ENCODE measurements around the gene TEC.

TEC gene

DNA sequence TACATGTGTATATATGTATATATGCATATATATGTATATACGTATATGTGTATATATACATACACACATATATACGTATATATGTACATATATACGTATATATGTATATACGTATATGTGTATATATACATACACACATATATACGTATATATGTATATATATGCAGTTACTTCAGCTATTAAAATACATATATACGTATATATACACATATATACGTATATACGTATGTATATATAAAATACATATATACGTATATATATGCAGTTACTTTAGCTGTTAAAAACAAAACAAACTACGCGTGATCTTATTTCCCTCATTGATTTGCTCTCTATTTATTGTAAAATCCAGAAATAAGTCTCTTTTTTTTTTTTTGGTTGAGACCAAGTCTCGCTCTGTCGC is 149.5 kb downstream of the TEC start:
- no peak for DNase-seq (ENCODE audit: low read depth)

DNA sequence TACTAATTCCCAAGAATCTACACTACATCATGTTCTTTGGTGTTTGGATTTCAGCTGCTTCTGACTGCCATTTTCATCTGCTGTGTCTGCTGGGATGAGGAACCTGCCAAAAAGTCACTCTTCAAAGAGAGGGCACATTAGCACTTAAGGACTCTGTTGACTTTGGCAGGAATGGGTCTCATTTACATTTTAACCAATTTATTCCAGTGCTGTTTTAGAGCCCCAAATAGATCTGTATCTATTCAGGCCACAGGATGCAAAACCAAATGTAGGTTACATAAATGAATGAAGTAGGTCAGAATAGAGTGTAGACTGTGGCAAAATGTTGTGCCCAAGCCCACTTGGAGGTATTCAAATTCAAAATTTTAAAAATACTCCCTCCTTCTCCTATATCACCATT is 150.0 kb downstream of the TEC start:
- DNase-seq (ENCODE audit: low read depth) = no peak

DNA sequence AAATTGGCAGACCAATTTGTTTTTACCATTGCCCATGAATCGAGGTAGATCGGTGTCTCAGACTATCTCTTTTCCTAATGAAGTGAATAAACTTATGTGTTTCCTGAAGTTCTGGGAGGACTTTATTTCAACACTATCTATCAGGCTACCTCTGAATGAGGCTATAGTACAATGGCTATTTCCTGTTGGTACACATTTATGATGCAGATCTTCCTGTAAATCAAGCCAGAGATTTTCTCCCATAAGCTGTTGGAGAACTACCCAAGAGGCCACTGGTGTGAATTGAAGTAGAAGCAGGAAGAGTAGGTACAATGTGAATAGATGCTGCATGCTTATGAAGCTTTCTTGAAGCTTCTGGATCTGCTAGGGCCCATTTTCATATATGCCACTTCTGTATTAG is 151.6 kb downstream of the TEC start:
- no peak for DNase-seq (ENCODE audit: low read depth)

DNA sequence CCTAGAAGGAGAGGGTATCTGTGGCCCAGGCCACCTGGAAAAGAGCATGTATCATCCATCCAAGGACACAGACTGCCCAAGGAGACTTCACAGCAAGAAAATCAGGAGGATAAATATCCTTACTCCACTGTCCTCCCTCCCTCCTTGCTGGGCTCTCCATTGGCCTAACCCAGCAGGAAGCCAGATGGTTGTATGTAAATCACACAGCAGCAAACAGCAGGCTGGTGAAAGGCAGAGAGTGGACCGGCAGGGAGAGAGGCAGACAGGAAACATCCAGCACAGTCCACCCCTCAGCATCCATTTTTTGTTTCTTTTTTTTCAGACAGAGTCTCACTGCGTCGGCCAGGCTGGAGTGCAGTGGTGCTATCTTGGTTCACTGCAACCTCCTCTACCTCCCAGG is 153.1 kb downstream of the TEC start:
- no peak for DNase-seq (ENCODE audit: low read depth)

- no peak for DNase-seq (ENCODE audit: low read depth)
Observed at GRCh38 chr4:48114412-48114811, 155.2 kb downstream of the TEC start.

- DNase-seq (ENCODE audit: low read depth) = no peak
Observed at GRCh38 chr4:48112017-48112667, 157.5 kb downstream of the TEC start.

- DNase-seq (ENCODE audit: low read depth) = no peak
Observed at GRCh38 chr4:48110452-48110978, 159.1 kb downstream of the TEC start.

- no peak for DNase-seq (ENCODE audit: low read depth)
Observed at GRCh38 chr4:48109413-48110263, 160.0 kb downstream of the TEC start.

DNA sequence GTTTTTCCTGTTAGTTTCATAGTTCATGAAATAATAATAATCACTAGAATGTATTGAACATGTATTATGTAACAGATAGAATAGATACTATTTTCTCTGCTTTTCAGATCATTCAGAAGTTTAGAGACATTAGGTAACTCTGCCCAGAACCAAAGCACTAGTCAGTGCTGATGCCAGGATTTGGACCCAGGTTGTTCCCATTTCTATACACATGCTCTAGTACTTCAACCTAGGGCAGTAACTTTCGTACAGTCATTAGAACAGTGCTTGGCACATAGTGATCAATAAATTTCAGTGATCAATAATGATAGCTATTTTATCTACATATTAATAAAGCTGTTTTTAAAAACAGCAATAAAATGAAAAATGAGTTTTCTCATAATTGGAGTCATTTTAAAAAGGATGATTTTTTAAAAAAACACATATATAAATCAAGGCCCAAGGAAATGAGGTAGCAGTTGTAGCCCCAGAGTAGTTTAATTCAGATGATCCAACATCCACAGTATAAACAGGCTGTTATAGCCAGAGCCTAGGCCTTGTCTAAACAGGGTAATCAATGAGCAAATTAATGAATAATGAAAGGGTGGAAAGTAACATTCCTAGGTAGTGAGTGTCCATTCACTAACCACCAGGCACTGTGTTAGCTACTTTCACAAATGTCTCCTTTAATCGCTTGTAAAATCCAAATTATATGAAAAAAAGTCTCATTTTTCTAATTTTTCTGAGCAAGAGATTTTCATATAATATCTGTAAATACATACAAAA is 161.1 kb downstream of the TEC start:
- DNase-seq (ENCODE audit: low read depth) = no peak

DNA sequence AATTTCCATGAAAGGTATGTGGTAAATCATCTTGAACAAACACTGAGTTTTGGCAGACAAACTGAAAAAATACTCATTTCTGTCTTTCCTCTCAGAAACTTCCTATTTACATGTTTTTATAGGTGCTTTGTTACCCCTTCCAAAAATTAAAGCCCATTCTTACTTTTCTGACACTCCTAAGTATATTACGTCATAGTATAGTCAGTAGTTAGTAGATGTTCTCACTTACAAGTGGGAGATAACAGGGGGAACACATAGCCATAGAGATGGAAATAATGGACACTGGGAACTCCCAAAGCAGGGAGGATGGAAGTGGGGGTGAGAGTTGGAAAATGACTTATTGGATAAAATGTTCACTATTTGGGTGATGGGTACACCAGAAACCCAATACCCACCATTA is 164.4 kb downstream of the TEC start:
- no peak for DNase-seq (ENCODE audit: low read depth)

DNA sequence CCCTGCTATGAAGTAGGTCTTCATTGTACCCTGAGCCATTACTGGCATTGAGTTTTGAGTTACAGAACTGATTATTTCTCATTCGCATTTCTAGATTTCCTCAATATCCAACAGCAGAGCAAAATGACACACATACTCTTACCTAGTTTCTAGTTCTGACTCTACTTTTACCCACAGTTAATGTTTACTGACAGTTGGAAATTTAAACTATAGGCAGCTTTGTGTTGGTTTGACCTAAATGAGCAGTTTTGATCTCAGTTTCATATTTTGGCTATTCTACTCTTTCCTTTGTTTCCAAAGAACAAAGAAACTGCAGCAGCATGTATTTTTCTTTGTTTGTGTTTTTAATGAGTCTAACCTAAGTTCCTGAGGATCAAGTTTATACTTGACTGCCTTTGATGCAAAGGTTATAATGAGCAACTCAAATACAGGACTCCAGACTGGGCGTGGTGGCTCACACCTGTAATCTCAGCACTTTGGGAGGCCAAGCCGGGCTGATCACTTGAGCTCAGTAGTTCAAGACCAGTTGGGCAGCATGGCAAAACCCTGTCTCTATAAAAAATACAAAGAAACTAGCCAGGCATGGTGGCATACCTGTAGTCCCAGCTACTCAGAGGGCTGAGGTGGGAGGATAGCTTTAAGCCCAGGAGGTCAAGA is 166.0 kb downstream of the TEC start:
- DNase-seq (ENCODE audit: low read depth) = no peak

- DNase-seq (ENCODE audit: low read depth) = no peak
Observed at GRCh38 chr4:48102303-48102702, 167.3 kb downstream of the TEC start.

GRCh38 chr4:48100256-48100655 is 169.4 kb downstream of the TEC start:
- DNase-seq (ENCODE audit: low read depth) = no peak

GRCh38 chr4:48095441-48095840 is 174.2 kb downstream of the TEC start:
- DNase-seq (ENCODE audit: low read depth) = no peak

- no peak for DNase-seq (ENCODE audit: low read depth)
Observed at GRCh38 chr4:48093991-48094416, 175.6 kb downstream of the TEC start.

DNA sequence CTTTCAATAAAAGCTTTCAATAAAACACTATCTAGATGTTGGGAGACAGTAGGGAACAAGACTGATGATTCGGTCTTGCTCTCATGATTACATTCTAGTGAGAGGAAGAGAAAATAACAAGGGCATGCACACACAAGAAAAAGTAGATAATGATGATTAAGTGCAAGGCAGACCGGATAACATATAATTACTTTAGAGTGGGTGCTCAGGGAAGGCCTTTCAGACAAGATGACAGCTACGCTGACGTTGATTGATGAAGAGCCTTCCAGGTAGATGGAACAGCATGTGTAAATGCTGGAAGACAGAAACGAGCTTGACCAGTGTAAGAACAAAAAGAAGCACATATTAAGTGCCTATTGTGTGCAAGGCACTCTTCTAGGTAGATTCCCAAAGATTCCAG is 179.0 kb downstream of the TEC start:
- no peak for DNase-seq (ENCODE audit: low read depth)

GRCh38 chr4:48085821-48086589 is 183.6 kb downstream of the TEC start:
- no peak for DNase-seq (ENCODE audit: low read depth)

Measured in GM04504 (cell line).